ENCODE measurements around the gene AP4B1. TPM values are rescaled to one million over a fixed set of nuclear protein-coding genes. Genes with fewer than 3 reads are reported as not detected.

Gene AP4B1
- total RNA-seq, 2 donors from 2014 or later, result 5.0 to 14.8 TPM

DNA sequence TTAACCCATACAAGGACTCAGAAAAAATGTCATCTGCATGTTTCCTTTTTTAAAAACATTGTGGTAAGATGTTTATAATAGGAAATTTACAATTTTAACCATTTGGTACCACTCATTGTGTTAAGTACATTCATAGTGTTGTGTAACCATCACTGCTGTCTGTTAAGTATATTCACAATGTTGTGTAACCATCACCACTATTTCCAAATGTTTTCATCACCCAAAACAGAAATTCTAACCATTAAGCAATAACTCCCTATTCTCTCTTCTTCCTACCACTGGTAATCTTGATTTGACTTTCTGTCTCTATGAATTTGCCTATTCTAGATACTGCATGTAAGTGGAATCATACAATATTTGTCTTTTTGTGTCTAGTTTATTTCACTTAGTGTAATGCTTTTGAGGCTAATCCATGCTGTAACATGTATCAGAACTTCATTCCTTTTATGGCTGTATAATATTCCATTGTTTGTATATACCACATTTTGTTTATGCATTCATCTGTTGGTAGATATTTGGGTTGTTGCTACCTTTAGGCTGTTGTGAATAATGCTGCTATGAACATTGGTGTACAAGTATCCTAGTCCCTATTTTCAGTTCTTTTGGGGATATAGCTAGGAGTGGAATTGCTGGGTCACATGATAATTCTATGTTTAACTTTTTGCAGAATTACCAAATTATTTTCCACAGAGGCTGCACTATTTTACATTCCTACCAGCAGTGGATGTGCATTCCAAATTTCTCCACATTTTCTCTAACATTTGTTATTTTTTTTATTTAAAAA, 38.6 kb upstream of the AP4B1 start:
- TF ChIP-seq POLR2A (IDR thresholded peaks at IDR 0.05) (no peak), POLR2AphosphoS5 (IDR thresholded peaks at IDR 0.05) (no peak)
- TF ChIP-seq, protein P1, sequence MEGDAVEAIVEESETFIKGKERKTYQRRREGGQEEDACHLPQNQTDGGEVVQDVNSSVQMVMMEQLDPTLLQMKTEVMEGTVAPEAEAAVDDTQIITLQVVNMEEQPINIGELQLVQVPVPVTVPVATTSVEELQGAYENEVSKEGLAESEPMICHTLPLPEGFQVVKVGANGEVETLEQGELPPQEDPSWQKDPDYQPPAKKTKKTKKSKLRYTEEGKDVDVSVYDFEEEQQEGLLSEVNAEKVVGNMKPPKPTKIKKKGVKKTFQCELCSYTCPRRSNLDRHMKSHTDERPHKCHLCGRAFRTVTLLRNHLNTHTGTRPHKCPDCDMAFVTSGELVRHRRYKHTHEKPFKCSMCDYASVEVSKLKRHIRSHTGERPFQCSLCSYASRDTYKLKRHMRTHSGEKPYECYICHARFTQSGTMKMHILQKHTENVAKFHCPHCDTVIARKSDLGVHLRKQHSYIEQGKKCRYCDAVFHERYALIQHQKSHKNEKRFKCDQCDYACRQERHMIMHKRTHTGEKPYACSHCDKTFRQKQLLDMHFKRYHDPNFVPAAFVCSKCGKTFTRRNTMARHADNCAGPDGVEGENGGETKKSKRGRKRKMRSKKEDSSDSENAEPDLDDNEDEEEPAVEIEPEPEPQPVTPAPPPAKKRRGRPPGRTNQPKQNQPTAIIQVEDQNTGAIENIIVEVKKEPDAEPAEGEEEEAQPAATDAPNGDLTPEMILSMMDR (IDR thresholded peaks at IDR 0.05), result no peak
- no peak for DNase-seq (ENCODE audit: low spot score)
- Histone ChIP-seq H3K27me3 (replicated peaks; ENCODE audit: insufficient read depth) (no peaks in the 10 kb centered on the region), H3K4me3 (no peak overlapping the region), H3K9me3 (no peaks in the 10 kb centered on the region), H3K27ac (no peak overlapping the region), H3K36me3 (no peaks in the 10 kb centered on the region), H3K4me1 (replicated peaks) (peaks cover 3% of the 10 kb centered on the region)
- intact Hi-C loops (cut with DNase I), result no loop called here

DNA sequence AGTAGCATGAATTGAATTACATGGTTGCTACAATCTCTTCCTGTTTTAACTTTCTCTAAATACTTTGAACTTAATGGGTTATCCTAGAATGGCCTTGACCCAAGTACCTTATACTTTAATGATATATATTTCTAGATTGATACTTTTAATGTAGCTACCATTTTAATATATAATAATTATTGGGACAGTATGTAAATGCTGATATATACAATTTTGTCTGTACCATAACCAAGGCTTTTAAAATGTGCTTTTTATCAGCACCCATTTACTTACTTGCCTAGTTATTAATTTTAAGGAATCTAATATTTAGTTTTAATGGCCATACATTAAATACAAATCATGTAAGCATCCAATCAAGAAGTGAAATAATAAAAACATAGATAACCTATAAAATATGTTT, 37.9 kb upstream of the AP4B1 start:
- H3K27me3 ChIP-seq (replicated peaks; ENCODE audit: insufficient read depth), result no peaks in the 10 kb centered on the region
- intact Hi-C loops (cut with DNase I), result no loop called here
- peaks cover 3% of the 10 kb centered on the region for H3K4me1 ChIP-seq (replicated peaks)
- no peaks in the 10 kb centered on the region for H3K36me3 ChIP-seq
- no peak for DNase-seq (ENCODE audit: low spot score)
- no peak for TF ChIP-seq POLR2A (IDR thresholded peaks at IDR 0.05)
- TF ChIP-seq, protein P1 (IDR thresholded peaks at IDR 0.05), result no peak
- TF ChIP-seq POLR2AphosphoS5 (IDR thresholded peaks at IDR 0.05), result no peak
- no peaks in the 10 kb centered on the region for H3K9me3 ChIP-seq
- no peak overlapping the region for H3K27ac ChIP-seq
- H3K4me3 ChIP-seq, result no peak overlapping the region

DNA sequence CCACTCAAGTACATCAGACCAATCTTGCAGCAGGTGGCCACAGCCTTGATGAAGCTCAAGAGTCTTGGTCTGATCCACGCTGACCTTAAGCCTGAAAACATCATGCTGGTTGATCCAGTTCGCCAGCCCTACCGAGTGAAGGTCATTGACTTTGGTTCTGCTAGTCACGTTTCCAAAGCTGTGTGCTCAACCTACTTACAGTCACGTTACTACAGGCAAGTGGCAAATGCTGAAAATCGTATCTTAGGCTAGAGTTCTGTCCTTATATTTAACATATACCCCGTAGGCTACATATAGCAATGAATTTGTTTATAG, 36.6 kb upstream of the AP4B1 start:
- H3K4me3 ChIP-seq, result no peak overlapping the region
- intact Hi-C loops (cut with DNase I), result no loop called here
- H3K36me3 ChIP-seq, result no peaks in the 10 kb centered on the region
- H3K9me3 ChIP-seq, result no peaks in the 10 kb centered on the region
- H3K4me1 ChIP-seq (replicated peaks), result no peaks in the 10 kb centered on the region
- 80% methylated on average over 7 of the region's 7 CpGs for WGBS
- no peak overlapping the region for H3K27ac ChIP-seq
- TF ChIP-seq, protein P1 (IDR thresholded peaks at IDR 0.05), result no peak
- TF ChIP-seq POLR2AphosphoS5 (IDR thresholded peaks at IDR 0.05), result no peak
- TF ChIP-seq POLR2A (IDR thresholded peaks at IDR 0.05), result no peak
- no peaks in the 10 kb centered on the region for H3K27me3 ChIP-seq (replicated peaks; ENCODE audit: insufficient read depth)
- no peak for DNase-seq (ENCODE audit: low spot score)

DNA sequence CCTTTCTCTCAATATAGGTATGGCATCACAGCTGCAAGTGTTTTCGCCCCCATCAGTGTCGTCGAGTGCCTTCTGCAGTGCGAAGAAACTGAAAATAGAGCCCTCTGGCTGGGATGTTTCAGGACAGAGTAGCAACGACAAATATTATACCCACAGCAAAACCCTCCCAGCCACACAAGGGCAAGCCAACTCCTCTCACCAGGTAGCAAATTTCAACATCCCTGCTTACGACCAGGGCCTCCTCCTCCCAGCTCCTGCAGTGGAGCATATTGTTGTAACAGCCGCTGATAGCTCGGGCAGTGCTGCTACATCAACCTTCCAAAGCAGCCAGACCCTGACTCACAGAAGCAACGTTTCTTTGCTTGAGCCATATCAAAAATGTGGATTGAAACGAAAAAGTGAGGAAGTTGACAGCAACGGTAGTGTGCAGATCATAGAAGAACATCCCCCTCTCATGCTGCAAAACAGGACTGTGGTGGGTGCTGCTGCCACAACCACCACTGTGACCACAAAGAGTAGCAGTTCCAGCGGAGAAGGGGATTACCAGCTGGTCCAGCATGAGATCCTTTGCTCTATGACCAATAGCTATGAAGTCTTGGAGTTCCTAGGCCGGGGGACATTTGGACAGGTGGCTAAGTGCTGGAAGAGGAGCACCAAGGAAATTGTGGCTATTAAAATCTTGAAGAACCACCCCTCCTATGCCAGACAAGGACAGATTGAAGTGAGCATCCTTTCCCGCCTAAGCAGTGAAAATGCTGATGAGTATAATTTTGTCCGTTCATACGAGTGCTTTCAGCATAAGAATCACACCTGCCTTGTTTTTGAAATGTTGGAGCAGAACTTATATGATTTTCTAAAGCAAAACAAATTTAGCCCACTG, 36.0 kb upstream of the AP4B1 start:
- H3K9me3 ChIP-seq, result no peaks in the 10 kb centered on the region
- no peaks in the 10 kb centered on the region for H3K36me3 ChIP-seq
- H3K27ac ChIP-seq, result no peak overlapping the region
- intact Hi-C loops (cut with DNase I), result no loop called here
- no peak overlapping the region for H3K4me3 ChIP-seq
- 79% methylated on average over 16 of the region's 16 CpGs for WGBS
- no peak for DNase-seq (ENCODE audit: low spot score)
- TF ChIP-seq, protein P1 (IDR thresholded peaks at IDR 0.05), result no peak
- no peak for TF ChIP-seq POLR2A (IDR thresholded peaks at IDR 0.05)
- TF ChIP-seq POLR2AphosphoS5 (IDR thresholded peaks at IDR 0.05), result no peak
- H3K27me3 ChIP-seq (replicated peaks; ENCODE audit: insufficient read depth), result no peaks in the 10 kb centered on the region
- H3K4me1 ChIP-seq (replicated peaks), result no peaks in the 10 kb centered on the region
